Duodenal mucosa (tissue), 2 donors: ENCODE measurements around the gene USPL1.
"Not testable (repeated sequence)": the region's sequence is repeated elsewhere in the genome, so short reads cannot be mapped to it uniquely, and the experiment has no call there.

Experiments
- H3K27ac ChIP-seq: one replicate; pipeline ENCODE4 v1.7.0; 2013; ENCODE audit warnings: low read depth, low read length
- H3K27me3 ChIP-seq, 2 donors: one replicate each; pipeline ENCODE4 v1.7.0; 2013; ENCODE audit warnings: low read length in 2 of 2, control low read depth in 1 of 2; ENCODE audit not compliant: insufficient read depth in 2 of 2, control insufficient read depth in 1 of 2
- H3K36me3 ChIP-seq, 2 donors: one replicate each; pipeline ENCODE4 v1.7.0; 2013; ENCODE audit warnings: low read length in 2 of 2, control low read depth in 1 of 2; ENCODE audit not compliant: insufficient read depth in 2 of 2, control insufficient read depth in 1 of 2
- H3K4me1 ChIP-seq, 2 donors: one replicate each; pipeline ENCODE4 v1.7.0; 2013; ENCODE audit warnings: low read length in 2 of 2, control low read depth in 1 of 2; ENCODE audit not compliant: insufficient read depth in 2 of 2, control insufficient read depth in 1 of 2
- H3K4me3 ChIP-seq, 2 donors: one replicate each; pipeline ENCODE4 v1.7.0; 2013; ENCODE audit warnings: low read length in 2 of 2, low read depth in 1 of 2
- H3K9ac ChIP-seq, 2 donors: one replicate each; pipeline ENCODE4 v1.7.0; 2013; ENCODE audit warnings: low read length in 2 of 2, low read depth in 1 of 2
- H3K9me3 ChIP-seq, 2 donors: one replicate each; pipeline ENCODE4 v1.7.0; 2013; ENCODE audit warnings: low read length in 2 of 2, control low read depth in 1 of 2; ENCODE audit not compliant: control insufficient read depth in 1 of 2

The USPL1 gene

DNA sequence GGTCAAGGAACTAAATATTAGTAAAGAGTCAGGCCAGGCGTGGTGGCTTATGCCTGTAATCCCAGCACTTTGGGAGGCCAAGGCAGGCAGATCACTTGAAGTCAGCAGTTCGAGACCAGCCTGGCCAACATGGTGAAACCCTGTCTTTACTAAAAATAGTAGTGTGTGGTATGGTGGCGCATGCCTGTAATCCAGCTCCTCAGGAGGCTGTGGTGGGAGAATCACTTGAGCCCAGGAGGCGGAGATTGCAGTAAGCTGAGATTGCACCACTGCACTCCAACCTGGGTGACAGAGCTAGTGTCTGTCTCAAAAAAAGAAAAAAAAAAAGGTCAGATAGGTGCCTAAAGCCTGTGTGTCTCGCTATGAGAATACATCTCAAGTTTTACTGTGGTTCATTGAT is 33.9 kb downstream of the USPL1 start:
- not testable (repeated sequence) for H3K4me3 ChIP-seq, H3K4me1 ChIP-seq, H3K27me3 ChIP-seq, H3K27ac ChIP-seq, H3K9me3 ChIP-seq, H3K9ac ChIP-seq
- peaks cover 0 to 57% of the 10 kb centered on the region in 2 donors for H3K36me3 ChIP-seq

DNA sequence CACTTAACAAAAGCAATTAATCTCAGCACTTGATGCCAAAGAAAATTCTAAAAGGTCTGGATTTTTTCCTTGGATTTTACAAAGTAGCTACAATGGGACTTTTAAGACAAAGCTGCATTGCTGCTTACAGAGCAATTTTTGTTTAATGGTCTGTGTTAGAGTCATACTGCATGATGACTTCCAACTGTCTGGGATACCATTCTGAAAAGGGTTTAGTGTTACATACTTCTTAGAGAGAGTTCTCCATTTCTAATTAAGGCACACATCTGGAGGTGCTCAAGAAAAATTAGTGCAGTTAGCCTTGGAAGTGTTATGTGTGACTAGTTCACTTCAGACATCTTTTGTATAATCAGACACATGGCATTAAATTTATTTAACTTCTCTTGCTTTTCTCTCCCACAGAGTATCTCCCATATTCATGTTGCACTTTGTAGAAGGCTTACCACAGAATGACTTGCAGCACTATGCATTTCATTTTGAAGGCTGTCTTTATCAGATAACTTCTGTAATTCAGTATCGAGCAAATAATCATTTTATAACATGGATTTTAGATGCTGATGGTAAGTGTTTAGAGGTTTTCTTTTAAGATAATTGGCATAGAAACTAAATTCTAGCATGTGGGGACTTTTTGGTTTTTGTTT is 35.1 kb downstream of the USPL1 start:
- Histone ChIP-seq H3K36me3 (peaks cover 11 to 59% of the 10 kb centered on the region in 2 donors), H3K27ac (no peak overlapping the region), H3K4me1 (no peaks in the 10 kb centered on the region), H3K9ac (no peak overlapping the region), H3K9me3 (no peaks in the 10 kb centered on the region), H3K4me3 (no peak overlapping the region), H3K27me3 (no peaks in the 10 kb centered on the region)

- no peak overlapping the region for H3K4me3 ChIP-seq
- H3K27ac ChIP-seq, result no peak overlapping the region
- peaks cover 23 to 62% of the 10 kb centered on the region in 2 donors for H3K36me3 ChIP-seq
- H3K9me3 ChIP-seq, result no peaks in the 10 kb centered on the region
- no peaks in the 10 kb centered on the region for H3K4me1 ChIP-seq
- H3K27me3 ChIP-seq, result no peaks in the 10 kb centered on the region
- H3K9ac ChIP-seq, result no peak overlapping the region
Measured at GRCh38 chr13:30654430-30654829, 36.7 kb downstream of the USPL1 start.

DNA sequence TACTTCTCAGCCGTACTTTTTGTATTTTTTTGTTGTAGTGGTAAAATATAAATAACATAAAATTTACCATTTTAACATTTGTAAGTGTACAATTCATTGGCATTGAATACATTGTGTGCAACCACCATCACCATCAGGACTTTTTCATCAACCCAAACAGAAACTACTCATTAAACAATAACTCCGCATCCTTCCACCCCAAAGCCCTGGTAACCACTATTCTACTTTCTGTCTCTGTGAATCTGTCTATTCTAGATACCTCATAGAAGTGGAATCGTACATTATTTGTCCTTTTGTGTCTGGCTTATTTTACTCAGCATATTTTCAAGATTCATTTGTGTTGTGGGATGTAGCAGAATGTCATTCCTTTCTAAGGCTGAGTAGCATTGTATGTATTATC is 38.5 kb downstream of the USPL1 start:
- H3K36me3 ChIP-seq, result peaks cover 23 to 53% of the 10 kb centered on the region in 2 donors
- peaks cover 0 to 3% of the 10 kb centered on the region in 2 donors for H3K4me1 ChIP-seq
- no peaks in the 10 kb centered on the region for H3K27me3 ChIP-seq

DNA sequence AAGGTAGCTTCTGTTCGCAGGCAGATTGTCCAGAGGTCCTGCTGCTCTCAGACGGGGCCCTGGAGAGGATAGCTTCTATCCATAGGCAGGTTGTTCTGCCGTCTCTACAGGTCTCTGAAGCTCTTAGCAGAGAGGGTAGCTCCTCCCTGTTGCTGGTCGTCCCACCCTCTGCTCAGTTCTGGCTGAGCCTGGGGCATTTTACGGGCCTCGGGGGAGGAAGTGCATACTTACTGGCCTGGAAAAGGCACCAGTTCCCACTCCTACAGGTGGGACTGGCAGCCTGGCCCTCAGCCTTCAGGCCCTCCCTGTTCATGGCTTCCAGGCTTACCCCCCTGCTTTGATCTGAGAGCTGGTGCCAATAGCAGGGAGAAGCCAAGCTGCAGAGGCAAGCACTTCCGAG is 42.3 kb downstream of the USPL1 start:
- H3K4me1 ChIP-seq, result peaks cover 0 to 3% of the 10 kb centered on the region in 2 donors
- H3K27ac ChIP-seq, result no peak overlapping the region
- H3K4me3 ChIP-seq, result no peak overlapping the region
- no peak overlapping the region for H3K9ac ChIP-seq
- H3K27me3 ChIP-seq, result no peaks in the 10 kb centered on the region
- peaks cover 23 to 35% of the 10 kb centered on the region in 2 donors for H3K36me3 ChIP-seq
- H3K9me3 ChIP-seq, result no peaks in the 10 kb centered on the region

More for the DNA sequence above, 38.5 kb downstream of the USPL1 start:
- Histone ChIP-seq H3K9ac (no peak overlapping the region), H3K27ac (no peak overlapping the region), H3K9me3 (no peaks in the 10 kb centered on the region), H3K4me3 (no peak overlapping the region)

DNA sequence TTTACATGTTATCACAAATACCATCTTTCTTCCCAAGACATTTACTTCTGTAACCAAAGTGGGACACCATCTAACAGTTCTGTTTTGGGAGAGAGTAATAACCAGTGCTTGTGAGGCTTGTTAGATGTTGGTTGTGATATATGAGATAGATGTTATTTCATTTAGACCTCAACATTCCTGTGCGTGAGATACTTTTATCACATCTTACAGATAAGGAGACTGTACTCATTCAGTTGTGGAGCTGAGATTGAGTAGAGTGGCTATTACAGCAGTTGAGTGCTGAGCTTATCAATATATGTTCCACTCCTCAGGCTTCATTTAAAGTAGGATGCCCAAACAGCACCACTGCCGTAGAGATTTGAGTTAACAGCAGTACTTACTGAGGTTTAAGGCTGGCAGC is 43.1 kb downstream of the USPL1 start:
- no peaks in the 10 kb centered on the region for H3K9me3 ChIP-seq
- no peak overlapping the region for H3K27ac ChIP-seq
- peaks cover 5 to 7% of the 10 kb centered on the region in 2 donors for H3K4me1 ChIP-seq
- no peaks in the 10 kb centered on the region for H3K27me3 ChIP-seq
- H3K36me3 ChIP-seq, result peaks cover 23 to 31% of the 10 kb centered on the region in 2 donors
- H3K9ac ChIP-seq, result no peak overlapping the region
- no peak overlapping the region for H3K4me3 ChIP-seq

DNA sequence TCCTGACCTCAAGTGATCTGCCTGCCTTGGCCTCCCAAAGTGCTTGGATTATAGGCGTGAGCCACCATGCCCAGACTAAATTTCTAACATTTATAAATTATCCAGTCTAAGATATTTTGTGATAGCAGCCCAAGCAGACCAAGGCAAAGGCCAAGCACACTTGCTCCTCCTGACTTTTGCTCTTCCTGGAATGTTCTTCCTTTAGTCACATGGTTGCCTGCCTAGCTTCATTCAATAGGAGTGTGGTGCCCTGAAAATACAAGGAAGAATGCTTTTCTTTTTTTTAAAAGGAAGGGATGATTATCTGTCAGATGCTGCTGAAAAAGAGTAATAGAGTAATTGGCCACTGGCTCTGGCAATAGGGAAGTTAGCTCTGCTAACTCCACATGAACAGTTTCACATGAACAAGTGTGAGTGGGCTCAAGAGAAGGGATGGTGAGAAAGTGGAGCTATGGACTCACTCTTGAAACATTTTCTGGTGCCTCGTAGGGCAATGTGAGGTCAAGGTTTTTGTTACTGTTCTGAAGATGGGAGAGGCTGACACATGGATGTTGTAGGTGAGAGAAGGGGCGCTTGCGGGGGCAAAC is 47.1 kb downstream of the USPL1 start:
- H3K9me3 ChIP-seq, result no peaks in the 10 kb centered on the region
- H3K27ac ChIP-seq, result no peak overlapping the region
- no peak overlapping the region for H3K9ac ChIP-seq
- no peaks in the 10 kb centered on the region for H3K27me3 ChIP-seq
- H3K4me1 ChIP-seq, result peaks cover 9 to 12% of the 10 kb centered on the region in 2 donors
- no peak overlapping the region for H3K4me3 ChIP-seq
- H3K36me3 ChIP-seq, result no peaks in the 10 kb centered on the region

- Histone ChIP-seq H3K9me3 (no peaks in the 10 kb centered on the region), H3K27ac (no peak overlapping the region), H3K9ac (no peak overlapping the region), H3K4me3 (no peak overlapping the region), H3K27me3 (no peaks in the 10 kb centered on the region), H3K4me1 (peaks cover 9% of the 10 kb centered on the region in 2 donors), H3K36me3 (no peaks in the 10 kb centered on the region)
Measured at GRCh38 chr13:30665638-30666037, 47.9 kb downstream of the USPL1 start.

DNA sequence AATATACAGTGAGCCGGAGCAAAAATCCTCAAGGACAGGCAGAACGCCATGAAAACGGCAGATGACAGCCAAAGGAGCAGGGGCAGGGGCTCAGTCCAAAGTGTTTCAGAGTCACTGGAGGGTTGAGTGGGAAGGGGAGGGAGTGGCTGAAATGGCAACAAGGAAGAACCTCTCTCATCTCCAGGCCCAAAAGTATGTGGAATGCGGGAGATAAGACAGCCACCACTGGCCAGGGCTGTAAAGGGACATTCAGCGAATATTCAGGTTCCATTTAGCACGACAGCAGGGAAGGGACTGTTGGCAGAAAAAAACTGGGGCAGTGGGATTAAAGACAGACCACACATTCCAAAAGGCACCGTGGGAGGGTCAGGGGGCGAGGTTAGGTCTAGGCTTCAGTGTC is 48.4 kb downstream of the USPL1 start:
- Histone ChIP-seq H3K4me3 (no peak overlapping the region), H3K9me3 (no peaks in the 10 kb centered on the region), H3K27ac (no peak overlapping the region), H3K9ac (no peak overlapping the region), H3K36me3 (no peaks in the 10 kb centered on the region), H3K27me3 (no peaks in the 10 kb centered on the region), H3K4me1 (peaks cover 9% of the 10 kb centered on the region in 2 donors)

GRCh38 chr13:30667014-30667413 is 49.3 kb downstream of the USPL1 start:
- no peak overlapping the region for H3K4me3 ChIP-seq
- no peak overlapping the region for H3K9ac ChIP-seq
- H3K4me1 ChIP-seq, result peaks cover 9% of the 10 kb centered on the region in 2 donors
- no peaks in the 10 kb centered on the region for H3K27me3 ChIP-seq
- no peak overlapping the region for H3K27ac ChIP-seq
- no peaks in the 10 kb centered on the region for H3K9me3 ChIP-seq
- H3K36me3 ChIP-seq, result no peaks in the 10 kb centered on the region
